Measurements from ENCODE around the gene ALDH1A1. TPM values are rescaled to one million over a fixed set of nuclear protein-coding genes. Genes with fewer than 3 reads are reported as not detected.

Gene ALDH1A1
- polyA plus RNA-seq, 1 donor (not counting 4 experiments of a cell fraction or from before 2014, with no cell fraction given), result 0.08 TPM

DNA sequence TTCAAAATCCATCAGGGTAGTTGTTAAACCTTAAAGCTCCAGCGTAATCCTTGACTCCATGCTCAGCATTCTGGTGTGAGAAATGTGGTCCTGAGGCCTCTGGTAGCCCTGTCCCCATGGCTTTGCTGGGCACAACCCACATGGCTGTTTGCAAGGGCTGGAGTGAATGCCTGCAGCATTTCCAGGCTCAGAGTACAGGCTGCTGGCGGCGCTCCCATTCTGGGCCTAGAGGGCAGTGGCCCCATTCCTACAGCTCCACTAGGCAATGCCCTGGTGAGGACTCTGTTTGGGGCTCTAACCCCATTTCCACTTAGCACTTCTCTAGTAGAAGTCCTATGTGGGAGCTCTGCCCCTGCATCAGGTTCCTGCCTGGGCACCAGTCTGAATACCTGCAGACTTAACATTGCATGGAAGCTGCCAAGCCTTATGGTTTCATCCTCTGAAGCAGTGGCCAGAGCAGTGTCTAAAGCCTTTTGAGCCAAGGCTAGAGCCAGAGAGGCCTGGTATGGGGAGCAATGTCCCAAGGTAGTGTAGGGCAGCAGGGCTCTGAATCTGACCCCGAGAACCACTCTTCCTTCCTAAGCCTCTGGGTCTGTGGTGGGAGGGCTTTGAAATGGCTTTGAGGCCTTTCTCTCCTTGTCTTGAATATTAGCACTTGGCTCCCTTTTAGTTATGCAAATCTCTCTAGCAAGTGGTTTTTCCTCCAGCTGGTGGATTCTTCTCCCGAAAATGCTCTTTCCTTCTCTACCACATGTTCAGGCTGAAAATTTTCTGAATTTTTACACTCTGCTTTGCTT is 5.8 kb upstream of the ALDH1A1 start:
- Histone ChIP-seq H3K4me1 (ENCODE audit: control insufficient read depth, extremely low read depth, insufficient read depth, low read length) (peaks cover 6% of the 10 kb centered on the region), H3K27me3 (ENCODE audit: control insufficient read depth, extremely low read depth, insufficient read depth, low read length) (no peaks in the 10 kb centered on the region), H3K79me2 (ENCODE audit: control insufficient read depth, insufficient read depth, low read length) (no peaks in the 10 kb centered on the region), H2AFZ (ENCODE audit: control insufficient read depth, low read length) (no peak overlapping the region), H3K27ac (ENCODE audit: control insufficient read depth, insufficient read depth, low read length) (no peak overlapping the region), H3K9ac (ENCODE audit: control insufficient read depth, extremely low read depth, insufficient read depth, low read length) (no peak overlapping the region), H3K9me1 (ENCODE audit: control insufficient read depth, extremely low read depth, insufficient read depth, low read length) (no peaks in the 10 kb centered on the region), H3K36me3 (ENCODE audit: control insufficient read depth in 2 of 2, extremely low read depth in 1 of 2, insufficient read depth in 2 of 2, low read length in 2 of 2) (no peaks in the 10 kb centered on the region), H3K4me3 (ENCODE audit: control insufficient read depth in 2 of 3, extremely low read depth in 1 of 3, insufficient read depth in 2 of 3, low read depth in 1 of 3, low read length in 3 of 3) (no peak overlapping the region), H3K4me2 (ENCODE audit: control insufficient read depth, extremely low read depth, insufficient read depth, low read depth, low read length) (no peak overlapping the region), H4K20me1 (ENCODE audit: control insufficient read depth, extremely low read depth, insufficient read depth, low read length) (no peaks in the 10 kb centered on the region), H3K9me3 (ENCODE audit: control insufficient read depth, low read depth, low read length) (no peaks in the 10 kb centered on the region)
- FAIRE-seq, result no peak
- no peak for TF ChIP-seq EZH2 (IDR thresholded peaks at IDR 0.05; ENCODE audit: low read length)
- TF ChIP-seq, protein P1, sequence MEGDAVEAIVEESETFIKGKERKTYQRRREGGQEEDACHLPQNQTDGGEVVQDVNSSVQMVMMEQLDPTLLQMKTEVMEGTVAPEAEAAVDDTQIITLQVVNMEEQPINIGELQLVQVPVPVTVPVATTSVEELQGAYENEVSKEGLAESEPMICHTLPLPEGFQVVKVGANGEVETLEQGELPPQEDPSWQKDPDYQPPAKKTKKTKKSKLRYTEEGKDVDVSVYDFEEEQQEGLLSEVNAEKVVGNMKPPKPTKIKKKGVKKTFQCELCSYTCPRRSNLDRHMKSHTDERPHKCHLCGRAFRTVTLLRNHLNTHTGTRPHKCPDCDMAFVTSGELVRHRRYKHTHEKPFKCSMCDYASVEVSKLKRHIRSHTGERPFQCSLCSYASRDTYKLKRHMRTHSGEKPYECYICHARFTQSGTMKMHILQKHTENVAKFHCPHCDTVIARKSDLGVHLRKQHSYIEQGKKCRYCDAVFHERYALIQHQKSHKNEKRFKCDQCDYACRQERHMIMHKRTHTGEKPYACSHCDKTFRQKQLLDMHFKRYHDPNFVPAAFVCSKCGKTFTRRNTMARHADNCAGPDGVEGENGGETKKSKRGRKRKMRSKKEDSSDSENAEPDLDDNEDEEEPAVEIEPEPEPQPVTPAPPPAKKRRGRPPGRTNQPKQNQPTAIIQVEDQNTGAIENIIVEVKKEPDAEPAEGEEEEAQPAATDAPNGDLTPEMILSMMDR (optimal IDR thresholded peaks at IDR 0.05 in 1 of 3, IDR thresholded peaks at IDR 0.05 in 1 of 3, conservative IDR thresholded peaks at IDR 0.05 in 1 of 3; ENCODE audit: extremely low read depth in 1 of 3, insufficient read depth in 2 of 3, low read length in 3 of 3), result no peak
- DNase-seq (ENCODE audit: low read depth, low spot score), result no peak
- dilution Hi-C loops (cut with MboI; ENCODE audit: extremely low pct_ligation_motif_present, low sequenced_read_pairs), result no loop called here

DNA sequence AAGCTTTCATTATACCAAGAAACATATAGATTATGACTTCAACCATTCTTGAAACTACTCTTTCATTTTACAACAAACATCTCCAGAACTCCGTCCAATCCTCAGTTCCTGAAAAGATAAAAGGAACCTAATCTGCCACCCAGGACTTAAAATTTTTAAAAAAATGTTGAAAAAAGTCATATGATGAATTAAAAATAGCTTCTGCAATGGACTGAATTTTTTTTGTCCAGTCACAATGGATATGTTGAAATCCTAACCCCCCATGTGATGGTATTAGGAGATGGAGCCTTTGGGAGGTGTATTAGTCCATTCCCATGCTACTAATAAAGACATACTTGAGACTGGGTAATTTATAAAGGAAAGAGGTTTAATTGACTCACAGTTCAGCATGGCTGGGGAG is 2.7 kb upstream of the ALDH1A1 start:
- Histone ChIP-seq H3K9me1 (ENCODE audit: control insufficient read depth, extremely low read depth, insufficient read depth, low read length) (no peaks in the 10 kb centered on the region), H3K4me3 (ENCODE audit: control insufficient read depth in 2 of 3, extremely low read depth in 1 of 3, insufficient read depth in 2 of 3, low read depth in 1 of 3, low read length in 3 of 3) (no peak overlapping the region), H3K27me3 (ENCODE audit: control insufficient read depth, extremely low read depth, insufficient read depth, low read length) (no peaks in the 10 kb centered on the region), H3K4me2 (ENCODE audit: control insufficient read depth, extremely low read depth, insufficient read depth, low read depth, low read length) (no peak overlapping the region), H3K9me3 (ENCODE audit: control insufficient read depth, low read depth, low read length) (no peaks in the 10 kb centered on the region), H3K9ac (ENCODE audit: control insufficient read depth, extremely low read depth, insufficient read depth, low read length) (no peak overlapping the region), H3K4me1 (ENCODE audit: control insufficient read depth, extremely low read depth, insufficient read depth, low read length) (peaks cover 4% of the 10 kb centered on the region), H3K27ac (ENCODE audit: control insufficient read depth, insufficient read depth, low read length) (no peak overlapping the region), H4K20me1 (ENCODE audit: control insufficient read depth, extremely low read depth, insufficient read depth, low read length) (no peaks in the 10 kb centered on the region), H3K36me3 (ENCODE audit: control insufficient read depth in 2 of 2, extremely low read depth in 1 of 2, insufficient read depth in 2 of 2, low read length in 2 of 2) (no peaks in the 10 kb centered on the region), H2AFZ (ENCODE audit: control insufficient read depth, low read length) (no peak overlapping the region), H3K79me2 (ENCODE audit: control insufficient read depth, insufficient read depth, low read length) (no peaks in the 10 kb centered on the region)
- TF ChIP-seq EZH2 (IDR thresholded peaks at IDR 0.05; ENCODE audit: low read length), result no peak
- TF ChIP-seq, protein P1 (optimal IDR thresholded peaks at IDR 0.05 in 1 of 3, IDR thresholded peaks at IDR 0.05 in 1 of 3, conservative IDR thresholded peaks at IDR 0.05 in 1 of 3; ENCODE audit: extremely low read depth in 1 of 3, insufficient read depth in 2 of 3, low read length in 3 of 3), result no peak
- DNase-seq (ENCODE audit: low read depth, low spot score), result no peak
- FAIRE-seq, result no peak
- dilution Hi-C loops (cut with MboI; ENCODE audit: extremely low pct_ligation_motif_present, low sequenced_read_pairs), result no loop called here
